HG03097 (cell line): ENCODE measurements around the gene MCTP1.

ENCODE experiments used
- ATAC-seq: cut with Tn5 transposase; IDR thresholded peaks from one replicate; pipeline ENCODE4 v1.9.1; 2021; ENCODE audit not compliant: unreplicated experiment, low FRiP score

The MCTP1 gene

GRCh38 chr5:95284572-95285408, at the start of gene MCTP1:
TSS of gene MCTP1 (minus strand) at chr5:95285094.
- no peak for ATAC-seq

GRCh38 chr5:95332158-95332557, 47.3 kb upstream of the MCTP1 start:
- no peak for ATAC-seq

- no peak for ATAC-seq
These were observed 46.5 kb upstream of the MCTP1 start for GRCh38 chr5:95331358-95331757.

- ATAC-seq = no peak
These were observed 42.3 kb upstream of the MCTP1 start for GRCh38 chr5:95327211-95327610.

- no peak for ATAC-seq
These were observed 32.8 kb upstream of the MCTP1 start for GRCh38 chr5:95317687-95318086.

- ATAC-seq = no peak
These were observed 32.2 kb upstream of the MCTP1 start for GRCh38 chr5:95317085-95317484.

GRCh38 chr5:95304711-95305110, 19.8 kb upstream of the MCTP1 start:
- no peak for ATAC-seq

GRCh38 chr5:95298651-95299050, 13.8 kb upstream of the MCTP1 start:
- no peak for ATAC-seq

- ATAC-seq = no peak
These were observed 11.4 kb upstream of the MCTP1 start for GRCh38 chr5:95296291-95296690.

GRCh38 chr5:95285409-95285755, 488 bp upstream of the MCTP1 start:
- no peak for ATAC-seq

GRCh38 chr5:95283761-95284571, 928 bp downstream of the MCTP1 start:
- ATAC-seq = no peak

GRCh38 chr5:95283022-95283615, 1.8 kb downstream of the MCTP1 start:
- no peak for ATAC-seq

GRCh38 chr5:95281226-95281625, 3.7 kb downstream of the MCTP1 start:
- no peak for ATAC-seq

GRCh38 chr5:95280401-95281095, 4.3 kb downstream of the MCTP1 start:
- ATAC-seq = no peak

- ATAC-seq = no peak
These were observed 10.9 kb downstream of the MCTP1 start for GRCh38 chr5:95274011-95274410.

- ATAC-seq = no peak
These were observed 12.5 kb downstream of the MCTP1 start for GRCh38 chr5:95272316-95272929.

GRCh38 chr5:95262933-95263660, 21.8 kb downstream of the MCTP1 start:
- ATAC-seq = no peak

- ATAC-seq = no peak
These were observed 23.3 kb downstream of the MCTP1 start for GRCh38 chr5:95261437-95262175.

GRCh38 chr5:95256991-95257390, 27.9 kb downstream of the MCTP1 start:
- ATAC-seq = no peak
